ENCODE results near the gene IFITM5.
"Not testable (repeated sequence)": the region's sequence is repeated elsewhere in the genome, so short reads cannot be mapped to it uniquely, and the experiment has no call there.

The IFITM5 gene

DNA sequence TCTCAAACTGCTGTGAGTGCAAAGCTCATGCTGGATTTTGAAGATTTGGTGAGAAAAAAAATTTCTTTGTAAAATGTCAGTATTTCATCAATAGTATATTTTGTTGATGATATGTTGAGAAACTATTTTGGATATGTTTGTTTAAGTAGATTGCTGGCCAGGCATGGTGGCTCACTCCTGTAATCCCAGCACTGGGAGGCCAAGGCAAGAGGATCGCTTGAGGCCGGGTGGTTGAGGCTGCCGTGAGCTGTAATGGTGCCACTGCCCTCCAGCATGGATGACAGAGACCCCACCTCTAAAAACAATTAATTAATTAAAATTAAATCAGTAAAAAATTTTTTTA lies 28.2 kb upstream of the IFITM5 start:
- no peak for DNase-seq

DNA sequence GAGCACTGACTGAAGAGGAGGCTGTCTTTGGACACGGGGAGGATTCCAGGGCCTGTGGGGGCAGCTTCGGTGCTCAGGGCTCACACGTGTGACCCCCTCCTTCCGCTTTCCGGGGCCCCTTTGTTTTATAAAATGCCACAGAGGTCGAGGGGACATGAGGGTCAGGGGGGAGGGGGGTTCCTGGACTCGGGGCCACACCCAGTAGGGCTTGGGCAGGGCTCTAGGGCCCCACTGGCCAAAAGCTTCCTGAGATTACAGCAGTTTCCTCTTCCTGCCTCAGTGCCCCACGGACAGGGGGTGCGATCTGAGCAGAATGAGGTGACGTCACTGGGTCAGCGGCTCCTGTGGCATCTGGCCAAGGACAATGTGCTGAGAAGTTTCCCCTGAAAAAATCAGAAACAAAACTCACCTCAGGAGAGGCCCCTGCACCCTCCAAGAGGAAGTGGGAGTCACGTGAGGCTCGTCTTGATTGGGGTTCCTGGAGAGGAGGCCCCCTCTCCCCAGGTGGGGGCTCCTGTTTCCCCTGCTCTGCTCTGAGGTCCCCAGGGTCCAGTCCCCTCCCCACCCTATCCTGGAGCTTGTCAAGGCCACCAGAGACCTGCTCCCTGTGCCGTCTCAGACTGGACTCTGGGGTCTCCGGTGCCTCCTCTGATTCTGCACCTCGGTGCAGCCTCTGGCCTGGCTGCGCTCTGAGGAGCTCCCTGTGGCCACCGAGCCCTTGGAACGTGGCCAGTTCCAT lies 27.7 kb upstream of the IFITM5 start:
- no peak for DNase-seq

GRCh38 chr11:326592-326841 lies 27.2 kb upstream of the IFITM5 start:
- DNase-seq, result no peak

DNA sequence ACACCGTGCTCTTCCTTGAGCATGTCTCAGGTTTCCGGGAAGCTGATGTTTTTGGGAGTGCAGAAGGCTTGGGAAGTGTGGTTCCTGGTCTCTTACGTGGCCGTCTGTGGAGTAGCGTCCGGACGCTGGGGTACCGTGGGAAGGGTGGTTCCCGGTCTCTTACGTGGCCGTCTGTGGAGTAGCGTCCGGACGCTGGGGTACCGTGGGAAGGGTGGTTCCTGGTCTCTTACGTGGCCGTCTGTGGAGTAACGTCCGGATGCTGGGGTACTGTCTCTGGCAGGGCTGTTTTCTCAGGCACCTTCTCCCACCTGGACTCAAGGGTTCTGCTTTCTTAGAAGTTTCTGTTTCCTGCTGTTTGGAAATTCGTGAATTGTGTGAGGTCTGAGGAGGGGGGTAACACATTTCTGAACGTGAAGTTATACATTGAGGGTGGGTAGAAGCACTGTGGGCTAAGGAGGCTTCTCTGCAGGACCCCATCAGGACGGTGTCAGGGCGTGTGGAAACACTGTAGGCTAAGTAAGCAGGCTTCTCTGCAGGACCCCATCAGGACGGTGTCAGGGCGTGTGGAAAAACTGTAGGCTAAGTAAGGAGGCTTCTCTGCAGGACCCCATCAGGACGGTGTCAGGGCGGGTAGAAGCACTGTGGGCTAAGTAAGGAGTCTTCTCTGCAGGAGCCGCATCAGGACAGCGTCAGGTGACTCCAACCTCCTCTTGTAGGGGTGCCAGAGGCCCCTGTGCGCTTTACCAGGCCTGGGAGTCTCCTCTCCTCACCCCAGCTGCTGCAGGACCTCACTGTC lies 26.7 kb upstream of the IFITM5 start:
- DNase-seq, result no peak

DNA sequence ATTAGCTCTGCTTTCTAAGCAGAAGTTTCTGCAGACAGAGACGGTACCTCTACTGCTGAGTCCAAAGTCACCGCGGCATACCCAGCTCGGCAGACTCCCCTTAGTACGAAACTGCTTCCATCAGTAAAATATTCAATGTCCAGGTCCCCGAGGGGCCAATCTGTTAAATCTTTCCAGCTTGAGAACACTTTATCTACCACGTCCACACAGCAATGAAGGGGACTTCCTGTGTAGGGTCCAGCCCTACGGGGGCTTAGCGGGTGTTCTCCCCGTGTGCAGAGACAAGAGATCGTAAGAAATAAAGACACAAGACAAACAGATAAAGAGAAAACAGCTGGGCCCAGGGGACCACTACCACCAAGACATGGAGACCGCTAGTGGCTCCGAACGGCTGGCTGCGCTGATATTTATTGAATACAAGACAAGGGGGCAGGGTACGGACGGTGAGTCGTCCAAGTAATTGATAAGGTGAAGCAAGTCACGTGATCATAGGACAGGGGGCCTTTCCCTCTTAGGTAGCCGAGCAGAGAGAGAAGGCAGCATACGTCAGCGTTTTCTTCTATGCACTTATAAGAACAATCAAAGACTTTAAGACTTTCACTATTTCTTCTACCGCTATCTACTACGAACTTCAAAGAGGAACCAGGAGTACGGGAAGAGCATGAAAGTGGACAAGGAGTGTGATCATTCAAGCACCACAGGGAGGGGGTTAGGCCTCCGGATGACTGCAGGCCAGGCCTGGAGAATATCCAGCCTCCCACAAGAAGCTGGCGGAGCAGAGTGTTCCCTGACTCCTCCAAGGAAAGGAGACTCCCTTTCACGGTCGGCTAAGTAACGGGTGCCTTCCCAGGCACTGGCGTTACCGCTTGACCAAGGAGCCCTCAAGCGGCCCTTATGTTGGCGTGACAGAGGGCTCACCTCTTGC lies 25.5 kb upstream of the IFITM5 start:
- not testable (repeated sequence) for DNase-seq

GRCh38 chr11:324156-324555 lies 24.8 kb upstream of the IFITM5 start:
- DNase-seq, result peak; percentile 38

GRCh38 chr11:319888-320273 lies 20.6 kb upstream of the IFITM5 start:
- not testable (repeated sequence) for DNase-seq

DNA sequence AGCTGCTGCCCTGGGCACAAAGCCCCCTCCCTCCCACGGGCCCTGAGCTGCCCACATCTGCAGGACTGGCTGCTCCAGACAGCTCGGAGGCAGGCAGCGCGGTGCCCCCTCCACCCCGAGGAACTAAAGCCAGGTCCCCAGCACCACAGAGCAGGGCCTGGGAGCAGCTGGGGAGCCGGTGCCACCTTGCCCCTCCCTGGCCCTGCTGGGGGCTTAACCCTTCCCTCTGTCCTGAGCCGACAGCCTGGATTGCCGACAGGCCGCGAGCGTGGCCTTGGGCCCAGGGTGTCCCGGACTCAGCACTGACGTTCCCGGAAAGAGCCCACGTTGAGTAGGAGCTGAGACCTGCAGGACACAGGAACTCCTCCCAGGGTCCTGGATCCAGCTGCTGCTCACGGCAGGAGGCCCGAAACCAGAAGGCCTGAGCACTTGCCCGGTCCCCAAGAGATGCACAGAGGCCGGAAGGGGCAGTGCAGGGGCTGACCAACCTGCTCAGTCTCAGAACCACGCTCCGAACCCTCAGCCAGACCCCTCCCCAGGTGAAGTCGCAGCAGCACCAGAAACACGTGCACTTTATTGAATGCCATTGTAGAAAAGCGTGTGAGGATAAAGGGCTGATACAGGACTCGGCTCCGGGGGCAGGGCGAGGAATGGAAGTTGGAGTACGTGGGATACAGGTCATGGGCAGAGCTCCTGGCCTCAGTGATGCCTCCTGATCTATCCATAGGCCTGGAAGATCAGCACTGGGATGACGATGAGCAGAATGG lies 20.0 kb upstream of the IFITM5 start:
- not testable (repeated sequence) for DNase-seq

DNA sequence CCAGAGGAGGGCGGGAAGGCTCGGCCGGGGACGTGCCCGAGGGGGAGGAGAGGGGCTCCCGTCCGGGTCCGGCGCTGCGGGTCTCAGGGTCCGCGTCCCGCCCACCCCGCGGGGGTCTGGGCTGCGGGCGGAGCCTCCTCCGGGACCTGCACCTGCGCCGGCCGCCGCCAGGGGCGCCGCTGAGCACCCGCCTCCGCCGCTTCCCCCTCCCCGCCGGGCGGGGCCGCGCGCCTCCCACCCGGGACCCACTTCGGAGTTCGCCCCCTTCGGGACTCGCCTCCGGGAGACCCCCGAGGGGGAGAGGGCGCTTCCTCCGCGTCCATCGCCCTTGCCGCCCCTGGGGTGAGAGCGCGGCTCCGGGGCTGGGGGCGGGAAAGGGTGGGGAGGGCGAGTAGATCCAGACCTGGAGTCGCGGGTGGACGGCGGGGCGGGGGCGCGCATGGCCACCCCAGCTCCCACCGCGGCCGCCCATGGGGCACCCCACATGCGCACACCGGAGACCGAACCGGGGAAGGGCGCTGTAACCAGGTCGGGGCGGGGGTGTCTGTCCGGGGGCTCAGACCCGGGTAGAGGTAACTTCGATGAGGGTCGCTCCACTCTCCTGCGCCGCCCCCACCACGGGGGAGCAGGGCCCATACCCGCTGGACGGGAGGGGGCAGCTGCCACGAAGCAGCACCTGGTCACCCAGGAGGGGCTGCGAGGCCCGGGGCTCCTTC lies 19.2 kb upstream of the IFITM5 start:
- DNase-seq, result not testable (repeated sequence)

DNA sequence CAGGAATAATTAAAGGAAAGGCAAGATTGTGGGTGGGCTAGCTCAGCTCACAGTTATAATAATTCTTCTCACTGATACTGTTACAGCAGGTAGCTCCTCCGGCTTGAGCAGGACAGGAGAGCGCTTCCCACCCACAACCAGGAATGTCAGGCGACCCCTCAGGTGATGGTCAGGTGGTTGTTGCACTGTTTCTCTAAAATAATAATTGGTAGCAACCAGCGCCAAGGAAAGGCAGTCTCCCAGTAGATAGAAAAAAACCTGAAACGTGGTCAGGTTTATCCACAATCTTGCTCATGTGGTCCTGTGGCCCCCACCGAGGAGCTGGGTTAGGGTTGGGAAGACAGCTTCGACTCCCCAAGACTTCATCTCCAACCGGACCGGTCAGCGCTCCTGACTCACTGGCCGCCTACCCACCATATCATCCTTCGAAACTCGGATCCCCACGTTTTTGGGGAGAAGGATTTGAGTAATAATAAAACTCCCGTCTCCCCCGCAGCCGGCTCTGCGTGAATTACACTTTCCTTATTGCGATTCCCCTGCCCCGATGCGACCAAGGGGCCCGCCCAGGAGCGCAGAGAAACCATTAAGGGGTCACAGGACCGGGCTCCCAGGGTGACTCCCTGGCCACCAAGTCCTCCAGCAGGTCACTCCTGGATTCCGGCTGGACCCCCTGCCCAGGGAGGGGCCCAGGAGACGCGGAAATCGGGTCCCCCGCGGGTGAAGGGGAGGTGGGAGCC lies 18.5 kb upstream of the IFITM5 start:
- DNase-seq, result not testable (repeated sequence)

- DNase-seq, result no peak
Measured at GRCh38 chr11:316891-317301, 17.6 kb upstream of the IFITM5 start.

- no peak for DNase-seq
Measured at GRCh38 chr11:316031-316701, 16.8 kb upstream of the IFITM5 start.

DNA sequence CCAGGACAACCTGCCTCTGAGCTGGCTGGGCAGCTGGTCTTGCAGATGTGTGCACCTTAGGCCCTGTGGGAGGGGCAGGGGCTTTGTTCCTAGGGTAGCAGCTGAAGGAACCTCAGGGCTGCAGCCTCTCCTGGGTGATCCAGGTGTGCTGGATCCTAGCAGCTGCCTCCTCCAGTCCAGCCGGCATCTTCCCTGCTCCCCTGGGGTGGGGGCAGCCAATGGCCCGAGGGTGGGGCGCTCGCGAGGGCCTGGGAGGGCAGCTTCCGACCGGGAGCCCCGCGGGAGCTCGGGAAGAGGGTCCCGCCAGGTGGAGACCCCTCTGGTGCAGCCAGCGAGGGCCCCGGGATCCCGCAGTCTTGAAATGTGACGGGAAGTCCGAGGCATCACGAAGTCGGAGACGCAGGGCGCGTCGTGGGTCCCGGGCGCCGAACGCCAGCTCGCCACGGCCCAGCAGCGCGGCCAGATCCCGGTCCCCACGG lies 16.2 kb upstream of the IFITM5 start:
- DNase-seq, result no peak

DNA sequence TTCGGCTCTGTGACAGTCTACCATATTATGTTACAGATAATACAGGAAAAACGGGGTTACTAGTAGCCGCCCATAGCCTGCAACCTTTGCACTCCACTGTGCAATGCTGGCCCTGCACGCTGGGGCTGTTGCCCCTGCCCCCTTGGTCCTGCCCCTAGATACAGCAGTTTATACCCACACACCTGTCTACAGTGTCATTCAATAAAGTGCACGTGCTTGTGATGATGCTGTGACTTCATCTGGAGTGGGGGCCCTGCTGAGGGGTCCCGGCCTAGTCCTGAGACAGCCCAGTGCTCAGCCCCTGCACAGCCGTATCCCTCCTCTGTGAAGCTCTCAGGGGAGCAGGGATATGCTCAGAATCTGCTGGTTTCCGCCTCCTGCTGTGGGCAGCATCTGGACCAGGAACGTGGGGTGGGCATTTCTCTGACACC lies 15.7 kb upstream of the IFITM5 start:
- no peak for DNase-seq

DNA sequence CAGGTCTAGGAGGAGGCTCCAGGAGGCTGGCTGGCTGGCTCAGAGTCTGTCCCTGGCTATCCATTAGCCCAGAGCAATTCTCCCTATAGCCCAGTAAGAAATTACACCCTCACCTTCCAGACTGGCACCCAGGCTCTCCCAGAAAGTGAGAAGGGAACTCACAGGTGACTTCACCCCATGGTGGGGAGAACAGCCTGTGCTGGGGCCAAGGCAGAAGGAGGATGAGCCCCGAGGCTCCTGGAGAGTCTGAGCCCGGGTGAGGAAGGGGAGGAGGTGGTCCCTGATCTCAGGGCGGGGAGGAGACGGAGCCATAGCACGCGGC lies 15.2 kb upstream of the IFITM5 start:
- not testable (repeated sequence) for DNase-seq

- DNase-seq, result no peak
Measured at GRCh38 chr11:313787-314553, 14.6 kb upstream of the IFITM5 start, which contains the start of gene IFITM1. IFITM1 (plus strand) TSS chr11:314040; CDS start chr11:314171, 131 bp downstream.

DNA sequence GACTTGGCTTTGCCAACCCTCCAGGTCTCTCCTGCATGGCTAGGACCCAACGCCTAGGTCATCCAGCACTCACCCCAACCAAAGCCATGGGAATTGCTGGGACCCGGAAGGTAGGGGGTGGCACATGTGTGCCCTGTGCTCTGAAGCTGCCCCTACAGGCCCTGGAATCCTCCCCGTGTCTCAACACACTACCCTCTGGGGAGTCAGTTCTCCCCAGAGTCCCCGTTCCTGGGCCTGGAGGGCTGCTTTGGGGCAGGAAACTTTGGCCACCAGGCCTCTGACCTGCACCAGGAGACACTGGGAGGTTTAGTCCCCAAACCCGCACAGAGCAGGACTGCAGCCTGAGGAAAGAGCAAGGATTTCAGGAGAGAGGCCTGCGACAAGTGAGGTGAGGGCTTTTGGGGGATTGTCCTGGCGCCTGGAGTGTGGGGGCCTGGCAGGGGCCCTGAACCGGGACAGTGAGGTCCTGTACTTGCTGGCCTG lies 14.0 kb upstream of the IFITM5 start:
- DNase-seq, result no peak

- DNase-seq, result no peak
Measured at GRCh38 chr11:312092-312816, 12.9 kb upstream of the IFITM5 start.
